Glutamatergic neuron (in vitro differentiated cells): ENCODE results near the gene ICAM3. TPM values are rescaled to one million over a fixed set of nuclear protein-coding genes. Genes with fewer than 3 reads are reported as not detected.

Source experiments
- DNase-seq: peaks from one replicate; pipeline ENCODE4 v3.0.0; 2022
- H3K27ac Mint-ChIP-seq: one replicate; pipeline ENCODE4 v1.8.0; 2020; ENCODE audit warnings: mild to moderate bottlenecking, mixed read lengths, inconsistent platforms; ENCODE audit not compliant: unreplicated experiment
- H3K27me3 Mint-ChIP-seq: one replicate; pipeline ENCODE4 v1.8.0; 2020; ENCODE audit warnings: mild to moderate bottlenecking, moderate library complexity, mixed read lengths, inconsistent platforms; ENCODE audit not compliant: unreplicated experiment
- H3K36me3 Mint-ChIP-seq: one replicate; pipeline ENCODE4 v1.8.0; 2020; ENCODE audit warnings: mild to moderate bottlenecking, mixed read lengths, inconsistent platforms; ENCODE audit not compliant: unreplicated experiment
- H3K4me1 Mint-ChIP-seq: one replicate; pipeline ENCODE4 v1.8.0; 2020; ENCODE audit warnings: mild to moderate bottlenecking, low read depth, mixed read lengths, inconsistent platforms; ENCODE audit not compliant: unreplicated experiment
- H3K4me3 Mint-ChIP-seq: one replicate; pipeline ENCODE4 v1.8.0; 2020; ENCODE audit warnings: mild to moderate bottlenecking, mixed read lengths, inconsistent platforms; ENCODE audit not compliant: unreplicated experiment
- H3K9me3 Mint-ChIP-seq: one replicate; pipeline ENCODE4 v1.8.0; 2020; ENCODE audit warnings: mild to moderate bottlenecking, moderate library complexity, mixed read lengths, inconsistent platforms; ENCODE audit not compliant: unreplicated experiment
- total RNA-seq: library from RNA; stranded (reverse); fragmentation: NEBNext Ultra II Directional; extraction: Animal tissue kit (Norgen Biotek cat#: 25700); gene quantifications from one replicate; pipeline ENCODE4 v1.2.1, GENCODE V29; 2021; ENCODE audit not compliant: unreplicated experiment
- TF ChIP-seq, protein P1 (sequence below): fragments of 200-600 bp; sonication (generic); IDR thresholded peaks from one replicate; pipeline ENCODE4 v1.5.0; 2021; ENCODE audit not compliant: partially characterized antibody, unreplicated experiment

The ICAM3 gene
- total RNA-seq, 1 donor from 2014 or later, result 2.0 TPM

DNA sequence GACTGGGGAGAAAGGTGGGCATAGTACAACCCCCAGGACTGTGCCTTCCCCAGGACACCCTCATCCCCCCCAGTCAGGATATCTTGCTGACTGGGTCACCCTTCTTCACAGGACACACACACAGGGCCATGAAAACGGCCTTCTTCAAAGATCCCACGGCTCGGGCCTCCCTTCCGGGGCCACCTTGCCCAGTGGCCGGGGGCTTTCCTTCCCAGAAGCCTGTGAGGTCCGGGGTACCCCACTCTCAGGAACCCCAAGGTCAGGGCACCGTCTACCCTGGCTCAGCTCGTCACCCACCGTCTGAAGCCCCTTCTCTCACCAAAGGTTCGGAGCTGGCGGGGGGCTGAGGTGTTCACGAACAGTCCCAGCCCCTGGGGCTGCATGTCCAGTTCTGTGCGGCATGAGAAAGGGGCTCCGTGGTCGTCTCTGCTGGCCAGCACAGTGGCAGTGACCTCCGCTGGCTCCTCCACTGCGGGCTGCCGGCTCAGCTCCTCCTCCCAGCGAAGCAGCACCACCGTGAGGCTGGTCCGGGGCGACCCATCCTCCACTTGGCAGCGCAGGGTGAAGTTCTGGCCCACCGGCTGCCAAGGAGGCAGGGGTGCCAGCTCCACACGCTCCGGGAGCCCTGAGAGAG lies 4.0 kb downstream of the ICAM3 start:
- Mint-ChIP-seq H3K9me3 (peaks cover 6% of the 10 kb centered on the region), H3K4me1 (peaks cover 7% of the 10 kb centered on the region), H3K27ac (no peak overlapping the region), H3K36me3 (no peaks in the 10 kb centered on the region), H3K4me3 (no peak overlapping the region), H3K27me3 (peaks cover 7% of the 10 kb centered on the region)
- TF ChIP-seq, protein P1, sequence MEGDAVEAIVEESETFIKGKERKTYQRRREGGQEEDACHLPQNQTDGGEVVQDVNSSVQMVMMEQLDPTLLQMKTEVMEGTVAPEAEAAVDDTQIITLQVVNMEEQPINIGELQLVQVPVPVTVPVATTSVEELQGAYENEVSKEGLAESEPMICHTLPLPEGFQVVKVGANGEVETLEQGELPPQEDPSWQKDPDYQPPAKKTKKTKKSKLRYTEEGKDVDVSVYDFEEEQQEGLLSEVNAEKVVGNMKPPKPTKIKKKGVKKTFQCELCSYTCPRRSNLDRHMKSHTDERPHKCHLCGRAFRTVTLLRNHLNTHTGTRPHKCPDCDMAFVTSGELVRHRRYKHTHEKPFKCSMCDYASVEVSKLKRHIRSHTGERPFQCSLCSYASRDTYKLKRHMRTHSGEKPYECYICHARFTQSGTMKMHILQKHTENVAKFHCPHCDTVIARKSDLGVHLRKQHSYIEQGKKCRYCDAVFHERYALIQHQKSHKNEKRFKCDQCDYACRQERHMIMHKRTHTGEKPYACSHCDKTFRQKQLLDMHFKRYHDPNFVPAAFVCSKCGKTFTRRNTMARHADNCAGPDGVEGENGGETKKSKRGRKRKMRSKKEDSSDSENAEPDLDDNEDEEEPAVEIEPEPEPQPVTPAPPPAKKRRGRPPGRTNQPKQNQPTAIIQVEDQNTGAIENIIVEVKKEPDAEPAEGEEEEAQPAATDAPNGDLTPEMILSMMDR, result no peak
- no peak for DNase-seq

DNA sequence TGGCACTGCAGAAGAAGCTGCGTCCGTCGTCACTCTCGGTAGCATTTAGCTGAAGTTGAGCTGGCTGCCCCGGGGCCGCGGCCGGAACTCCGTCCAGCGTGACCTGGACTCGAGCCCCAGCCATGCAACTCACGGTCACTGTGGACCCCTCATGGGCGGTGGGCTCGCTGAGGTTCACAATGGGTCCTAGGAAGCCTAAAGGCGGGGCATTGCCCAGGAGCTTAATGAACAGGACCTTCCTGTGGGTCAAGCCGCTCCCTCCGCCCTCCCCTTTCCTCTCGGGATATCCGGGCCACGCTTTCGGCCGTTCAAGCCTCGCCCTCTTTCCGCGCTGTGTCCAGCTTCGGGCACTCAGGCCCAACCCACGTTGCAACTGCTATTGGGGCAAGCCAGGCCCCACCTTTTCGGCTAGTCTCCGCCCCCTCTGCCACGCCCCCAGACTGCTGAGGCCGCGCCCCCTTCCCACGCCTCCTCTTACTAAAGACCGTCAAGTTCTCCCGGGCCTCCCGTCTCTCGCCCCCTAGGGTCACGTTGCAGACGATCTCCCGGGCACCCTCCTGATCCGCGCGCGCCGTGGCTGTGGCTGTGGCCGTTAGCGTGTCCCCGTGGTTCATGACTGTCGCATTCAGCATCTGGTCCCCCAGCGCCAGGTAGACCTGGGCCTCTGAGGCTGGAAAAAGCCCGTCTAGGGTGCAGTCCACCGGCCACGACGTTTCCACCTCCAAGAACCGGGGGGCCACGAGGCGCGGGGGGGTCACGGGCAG lies 4.7 kb downstream of the ICAM3 start:
- peaks cover 7% of the 10 kb centered on the region for H3K27me3 Mint-ChIP-seq
- peaks cover 6% of the 10 kb centered on the region for H3K9me3 Mint-ChIP-seq
- H3K36me3 Mint-ChIP-seq, result no peaks in the 10 kb centered on the region
- H3K27ac Mint-ChIP-seq, result no peak overlapping the region
- H3K4me3 Mint-ChIP-seq, result peak overlapping the region; percentile 93
- DNase-seq, result peak; percentile 89
- TF ChIP-seq, protein P1, result no peak
- H3K4me1 Mint-ChIP-seq, result peaks cover 7% of the 10 kb centered on the region

DNA sequence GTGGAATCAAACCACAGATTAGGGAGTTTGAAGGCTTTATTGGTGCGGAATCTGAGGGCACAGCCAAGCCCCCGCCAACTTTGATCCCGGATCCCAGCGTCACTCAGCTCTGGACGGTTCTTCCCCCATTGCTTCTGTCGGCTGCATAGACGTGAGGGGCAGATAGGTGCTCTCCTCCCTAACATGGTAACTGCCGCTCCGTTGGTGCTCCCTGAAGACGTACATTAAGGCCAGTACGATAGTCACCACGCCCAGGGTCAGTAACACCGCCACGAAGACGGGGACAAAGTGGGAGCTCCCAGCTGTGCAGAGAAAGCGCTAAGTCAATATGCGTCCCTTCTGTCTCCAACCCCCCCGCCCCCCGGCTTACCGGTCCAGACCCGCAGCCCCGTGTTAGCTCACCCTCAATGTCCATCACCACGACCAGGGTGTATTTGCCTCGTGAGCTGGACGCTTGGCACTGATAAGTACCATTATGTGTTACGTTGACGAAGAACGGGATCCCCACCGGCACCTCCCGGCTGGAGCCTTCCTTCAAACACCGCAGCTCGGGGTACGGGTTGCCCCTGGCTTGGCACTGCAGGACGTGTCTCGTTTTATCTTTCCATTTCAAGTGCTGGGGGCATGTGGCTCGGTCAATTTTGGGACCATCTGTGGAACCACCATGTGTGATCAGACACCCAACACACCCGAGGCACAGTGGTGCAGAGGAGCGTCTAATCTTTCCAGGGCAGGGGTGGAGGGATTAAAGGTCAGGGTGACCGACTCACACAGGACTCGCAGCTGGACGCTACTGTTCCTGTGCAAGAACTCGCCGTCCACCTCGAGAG lies 5.5 kb downstream of the ICAM3 start:
- TF ChIP-seq, protein P1, result no peak
- no peak for DNase-seq
- peaks cover 6% of the 10 kb centered on the region for H3K9me3 Mint-ChIP-seq
- peaks cover 7% of the 10 kb centered on the region for H3K4me1 Mint-ChIP-seq
- H3K27ac Mint-ChIP-seq, result peak overlapping the region; percentile 55
- peak overlapping the region; percentile 93 for H3K4me3 Mint-ChIP-seq
- H3K36me3 Mint-ChIP-seq, result no peaks in the 10 kb centered on the region
- H3K27me3 Mint-ChIP-seq, result peaks cover 7% of the 10 kb centered on the region

DNA sequence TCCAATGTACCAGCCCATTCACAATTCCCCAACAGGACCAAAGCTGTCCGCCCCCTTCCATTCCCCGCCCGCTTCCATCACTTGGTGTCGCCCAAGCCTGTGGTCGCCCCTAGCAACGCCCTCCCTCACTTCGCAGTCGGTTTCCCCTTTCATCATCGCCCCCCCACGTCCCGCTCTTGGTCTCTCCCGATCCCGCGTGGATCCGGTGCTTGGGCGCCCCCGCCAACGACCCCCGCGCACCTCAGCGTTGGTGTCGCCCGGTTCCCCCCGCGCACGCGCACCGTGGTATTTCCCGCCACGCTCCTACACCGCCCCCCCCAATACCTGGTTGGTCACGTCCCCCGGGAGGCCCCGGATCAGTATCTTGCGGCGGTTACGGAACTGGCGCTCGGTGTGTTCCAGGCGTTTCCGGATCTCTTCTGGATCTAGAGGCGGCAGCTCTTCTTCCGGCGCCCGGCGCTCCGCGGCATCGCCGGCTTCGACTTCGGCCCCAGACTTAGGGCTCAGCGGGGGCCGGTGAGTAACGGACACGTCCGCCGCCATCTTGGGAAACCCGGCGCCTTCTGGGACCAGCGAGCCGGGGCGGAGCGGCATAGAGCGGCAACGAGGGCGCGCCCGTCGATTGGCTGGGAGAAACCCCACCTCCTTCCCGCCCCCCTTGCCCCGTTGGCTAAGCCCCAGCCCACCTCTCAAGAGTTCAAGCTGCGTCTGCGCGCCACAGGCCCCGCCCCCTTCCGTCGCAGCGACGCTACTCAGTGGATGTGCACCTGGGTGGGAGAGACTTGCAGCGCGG lies 6.3 kb downstream of the ICAM3 start, which contains the start of gene RAVER1:
RAVER1 (minus strand) TSS at position 565 of the 793 bp plus-strand sequence; CDS start at position 543, 22 bp downstream.
- Mint-ChIP-seq H3K4me1 (peaks cover 7% of the 10 kb centered on the region), H3K27ac (peak within 1 kb of the TSS; percentile 87), H3K9me3 (peaks cover 4% of the 10 kb centered on the region), H3K36me3 (no peaks in the 10 kb centered on the region), H3K4me3 (peak within 1 kb of the TSS; percentile 93), H3K27me3 (peaks cover 5% of the 10 kb centered on the region)
- DNase-seq, result peak; percentile 98
- TF ChIP-seq, protein P1, result no peak
